HEK293 (cell line): ENCODE data around the gene CDS1.

ENCODE experiments used
- CTCF ChIA-PET: fragments of 350-600 bp; formaldehyde crosslinking; extraction: SDS; loops from one replicate; lab custom pipeline; 2021; ENCODE audit warnings: antibody characterized with exemption; lab: Yijun Ruan, JAX
- POLR2A ChIA-PET: fragments of 300-600 bp; formaldehyde crosslinking; extraction: SDS; loops from one replicate; lab custom pipeline; 2020; ENCODE audit warnings: antibody characterized with exemption, inconsistent platforms; lab: Yijun Ruan, JAX
- H3K27ac ChIP-seq: fragments of 200-500 bp; sonication (Bioruptor generic); 2 replicates; pipeline ENCODE4 v1.5.1; 2014; ENCODE audit warnings: low read depth, low read length, control low read depth, inconsistent platforms; ENCODE audit errors: extremely low read depth
- H3K36me3 ChIP-seq, 2 experiments: fragments of 200-500 bp in 1 of 2; sonication (Bioruptor generic) in 1 of 2; 1 replicate in 1 of 2; 2 replicates in 1 of 2; pipeline ENCODE4 v1.5.1; 2014 to 2017; ENCODE audit warnings: inconsistent platforms in 2 of 2, low read length in 2 of 2; ENCODE audit not compliant: control insufficient read depth in 2 of 2, insufficient read depth in 1 of 2
- H3K4me1 ChIP-seq: fragments of 200-500 bp; sonication (Bioruptor generic); 2 replicates; pipeline ENCODE4 v1.5.1; 2014; ENCODE audit warnings: mild to moderate bottlenecking, low read length, inconsistent platforms; ENCODE audit not compliant: control insufficient read depth, insufficient read depth
- H3K4me3 ChIP-seq: 2 replicates; pipeline ENCODE4 v1.5.1; 2011; ENCODE audit warnings: low read depth, mild to moderate bottlenecking, control low read depth, low read length, moderate library complexity
- H3K9me3 ChIP-seq: fragments of 200-500 bp; sonication (Bioruptor generic); 2 replicates; pipeline ENCODE4 v1.5.1; 2014; ENCODE audit warnings: low read depth, low read length, inconsistent platforms; ENCODE audit not compliant: control insufficient read depth, insufficient read depth
- AEBP2 ChIP-seq: fragments of 450-650 bp; formaldehyde crosslinking; IDR thresholded peaks from 2 replicates; pipeline ENCODE4 v1.5.1; 2016; ENCODE audit warnings: missing biosample characterization, missing genetic modification characterization, borderline replicate concordance
- GLI2 ChIP-seq: fragments of 450-650 bp; formaldehyde crosslinking; IDR thresholded peaks from 2 replicates; pipeline ENCODE4; 2017; ENCODE audit warnings: missing biosample characterization, missing genetic modification characterization, low read depth, borderline replicate concordance
- GLIS2 ChIP-seq: fragments of 450-650 bp; formaldehyde crosslinking; IDR thresholded peaks from 2 replicates; pipeline ENCODE4 v1.5.1; 2016; ENCODE audit warnings: missing biosample characterization, missing genetic modification characterization
- IKZF3 ChIP-seq: fragments of 450-650 bp; IDR thresholded peaks from 2 replicates; pipeline ENCODE4 v1.5.0; 2018; ENCODE audit warnings: missing biosample characterization, mild to moderate bottlenecking, missing genetic modification characterization, moderate library complexity
- KLF10 ChIP-seq: fragments of 450-650 bp; IDR thresholded peaks from 2 replicates; pipeline ENCODE4 v1.5.1; 2018; ENCODE audit warnings: missing biosample characterization, mild to moderate bottlenecking, missing genetic modification characterization
- KLF17 ChIP-seq: fragments of 450-650 bp; formaldehyde crosslinking; IDR thresholded peaks from 2 replicates; pipeline ENCODE4 v1.5.1; 2016; ENCODE audit warnings: missing biosample characterization, missing genetic modification characterization
- KLF9 ChIP-seq: fragments of 450-650 bp; formaldehyde crosslinking; IDR thresholded peaks from 2 replicates; pipeline ENCODE4 v1.5.1; 2016; ENCODE audit warnings: missing biosample characterization, missing genetic modification characterization, low read depth
- MEIS1 ChIP-seq: sonication (generic); formaldehyde crosslinking; IDR thresholded peaks from 2 replicates; pipeline ENCODE4 v1.8.1; 2022; ENCODE audit warnings: missing genetic modification reagents, mild to moderate bottlenecking, borderline replicate concordance
- PRDM1 ChIP-seq: fragments of 450-650 bp; formaldehyde crosslinking; IDR thresholded peaks from 2 replicates; pipeline ENCODE4; 2016; ENCODE audit warnings: missing biosample characterization, missing genetic modification characterization
- REPIN1 ChIP-seq: fragments of 450-650 bp; formaldehyde crosslinking; IDR thresholded peaks from 2 replicates; pipeline ENCODE4 v1.5.1; 2017; ENCODE audit warnings: missing biosample characterization, missing genetic modification characterization, low read depth
- SP3 ChIP-seq: fragments of 450-650 bp; formaldehyde crosslinking; IDR thresholded peaks from 2 replicates; pipeline ENCODE4 v1.5.1; 2016; ENCODE audit warnings: missing biosample characterization, missing genetic modification characterization
- SP7 ChIP-seq: fragments of 450-650 bp; formaldehyde crosslinking; IDR thresholded peaks from 2 replicates; pipeline ENCODE4 v1.5.1; 2016; ENCODE audit warnings: missing biosample characterization, missing genetic modification characterization
- TRIM28 ChIP-seq: IDR thresholded peaks from 2 replicates; pipeline ENCODE4 v1.6.1; 2011; ENCODE audit warnings: low read length, control low read depth, borderline replicate concordance
- YY2 ChIP-seq: fragments of 450-650 bp; formaldehyde crosslinking; IDR thresholded peaks from 2 replicates; pipeline ENCODE4 v1.5.1; 2016; ENCODE audit warnings: missing biosample characterization, missing genetic modification characterization
- ZBTB17 ChIP-seq: fragments of 450-650 bp; formaldehyde crosslinking; IDR thresholded peaks from 2 replicates; pipeline ENCODE4 v1.5.1; 2016; ENCODE audit warnings: missing biosample characterization, missing genetic modification characterization
- ZNF121 ChIP-seq: fragments of 450-650 bp; formaldehyde crosslinking; IDR thresholded peaks from 2 replicates; pipeline ENCODE4 v1.5.1; 2016; ENCODE audit warnings: missing biosample characterization, missing genetic modification characterization
- ZNF324 ChIP-seq: fragments of 450-650 bp; formaldehyde crosslinking; IDR thresholded peaks from 2 replicates; pipeline ENCODE4 v1.5.1; 2016; ENCODE audit warnings: missing biosample characterization, missing genetic modification characterization
- ZNF335 ChIP-seq: fragments of 450-650 bp; formaldehyde crosslinking; conservative IDR thresholded peaks from 2 replicates; pipeline ENCODE4 v1.5.1; 2016; ENCODE audit warnings: missing biosample characterization, missing genetic modification characterization
- ZNF341 ChIP-seq: fragments of 450-650 bp; formaldehyde crosslinking; IDR thresholded peaks from 2 replicates; pipeline ENCODE4; 2016; ENCODE audit warnings: low read depth, missing biosample characterization, missing genetic modification characterization
- ZNF366 ChIP-seq: fragments of 450-650 bp; formaldehyde crosslinking; conservative IDR thresholded peaks from 2 replicates; pipeline ENCODE4 v1.5.1; 2016; ENCODE audit warnings: missing biosample characterization, missing genetic modification characterization
- ZNF37A ChIP-seq: fragments of 450-650 bp; IDR thresholded peaks from 2 replicates; pipeline ENCODE4 v1.5.1; 2018; ENCODE audit warnings: missing biosample characterization, missing genetic modification characterization
- ZNF423 ChIP-seq: fragments of 450-650 bp; formaldehyde crosslinking; IDR thresholded peaks from 2 replicates; pipeline ENCODE4 v1.5.1; 2016; ENCODE audit warnings: missing biosample characterization, missing genetic modification characterization
- ZNF501 ChIP-seq: fragments of 450-650 bp; formaldehyde crosslinking; IDR thresholded peaks from 2 replicates; pipeline ENCODE4 v1.5.1; 2016; ENCODE audit warnings: missing biosample characterization, missing genetic modification characterization
- ZNF548 ChIP-seq: fragments of 450-650 bp; formaldehyde crosslinking; IDR thresholded peaks from 2 replicates; pipeline ENCODE4 v1.5.1; 2016; ENCODE audit warnings: missing biosample characterization, missing genetic modification characterization
- ZNF549 ChIP-seq: fragments of 450-650 bp; IDR thresholded peaks from 2 replicates; pipeline ENCODE4 v1.5.1; 2018; ENCODE audit warnings: missing biosample characterization, missing genetic modification characterization, mild to moderate bottlenecking, inconsistent platforms, moderate library complexity
- ZNF558 ChIP-seq: fragments of 450-650 bp; formaldehyde crosslinking; IDR thresholded peaks from 2 replicates; pipeline ENCODE4 v1.5.1; 2016; ENCODE audit warnings: missing biosample characterization, missing genetic modification characterization
- ZNF600 ChIP-seq: fragments of 450-650 bp; formaldehyde crosslinking; IDR thresholded peaks from 2 replicates; pipeline ENCODE4 v1.5.1; 2016; ENCODE audit warnings: missing biosample characterization, missing genetic modification characterization
- ZNF624 ChIP-seq: fragments of 450-650 bp; formaldehyde crosslinking; IDR thresholded peaks from 2 replicates; pipeline ENCODE4 v1.5.1; 2017; ENCODE audit warnings: missing biosample characterization, missing genetic modification characterization
- ZNF626 ChIP-seq: fragments of 450-650 bp; sonication (Bioruptor Pico); formaldehyde crosslinking; IDR thresholded peaks from 2 replicates; pipeline ENCODE4 v1.5.1; 2018; ENCODE audit warnings: missing biosample characterization, missing genetic modification characterization, inconsistent platforms
- ZNF658 ChIP-seq: fragments of 450-650 bp; formaldehyde crosslinking; IDR thresholded peaks from 2 replicates; pipeline ENCODE4; 2016; ENCODE audit warnings: missing biosample characterization, missing genetic modification characterization
- ZNF785 ChIP-seq: fragments of 450-650 bp; formaldehyde crosslinking; IDR thresholded peaks from 2 replicates; pipeline ENCODE4 v1.5.1; 2016; ENCODE audit warnings: missing biosample characterization, missing genetic modification characterization
- ZSCAN18 ChIP-seq: fragments of 450-650 bp; formaldehyde crosslinking; IDR thresholded peaks from 2 replicates; pipeline ENCODE4 v1.5.1; 2016; ENCODE audit warnings: missing biosample characterization, missing genetic modification characterization
- ZSCAN30 ChIP-seq: fragments of 450-650 bp; IDR thresholded peaks from 2 replicates; pipeline ENCODE4 v1.5.1; 2018; ENCODE audit warnings: missing biosample characterization, mild to moderate bottlenecking, missing genetic modification characterization, moderate library complexity
- TF ChIP-seq, protein P1 (sequence below): fragments of 450-650 bp; formaldehyde crosslinking; IDR thresholded peaks from 2 replicates; pipeline ENCODE4 v1.5.1; 2016; ENCODE audit warnings: missing biosample characterization, missing genetic modification characterization

Gene CDS1

GRCh38 chr4:84596826-84597225, 13.9 kb downstream of the CDS1 start:
- Histone ChIP-seq H3K27ac (peak overlapping the region; percentile 9; the same call in 1 of the 2 replicates), H3K4me3 (no peak overlapping the region), H3K9me3 (no peaks in the 10 kb centered on the region), H3K4me1 (no peaks in the 10 kb centered on the region), H3K36me3 (no peaks in the 10 kb centered on the region)
- CTCF ChIA-PET, result interaction anchor here (0.6 to 1.4 kb wide), 3 partner anchors 12 to 18 kb away, joined by 3 read pairs; no protein-coding TSS in a partner anchor
- POLR2A ChIA-PET, result interaction anchor here (1.3 kb wide), 2 partner anchors 13 to 14 kb away, joined by 4 to 5 read pairs; partner anchors contain the start of gene CDS1
- TF ChIP-seq GLIS2, result no peak
- peak; percentile 27; the same call in 1 of the 2 replicates for TF ChIP-seq TRIM28
- no peak for TF ChIP-seq ZNF37A
- no peak for TF ChIP-seq MEIS1 (CRISPR knock-in tag)
- no peak for TF ChIP-seq ZSCAN18 (tag by site-specific recombination)
- peak; percentile 50; the same call in 1 of the 2 replicates for TF ChIP-seq ZNF366
- no peak for TF ChIP-seq ZNF549 (tag by site-specific recombination)
- TF ChIP-seq ZNF324 (tag by site-specific recombination), result no peak
- TF ChIP-seq ZNF626 (tag by site-specific recombination), result no peak
- TF ChIP-seq SP3 (tag by site-specific recombination), result no peak; the same call in 1 of the 2 replicates
- TF ChIP-seq KLF10 (tag by site-specific recombination), result peak; percentile 42; the same call in 1 of the 2 replicates
- TF ChIP-seq ZNF501 (tag by site-specific recombination), result no peak
- TF ChIP-seq KLF17, result no peak
- TF ChIP-seq ZNF548, result no peak
- TF ChIP-seq KLF9, result peak; percentile 73
- TF ChIP-seq REPIN1 (tag by site-specific recombination), result no peak
- peak; percentile 14; the same call in 1 of the 2 replicates for TF ChIP-seq ZNF600 (tag by site-specific recombination)
- TF ChIP-seq IKZF3 (tag by site-specific recombination), result peak; percentile 81
- no peak for TF ChIP-seq ZNF558 (tag by site-specific recombination)
- TF ChIP-seq AEBP2 (tag by site-specific recombination), result no peak
- TF ChIP-seq ZNF423 (tag by site-specific recombination), result no peak
- TF ChIP-seq ZNF335 (tag by site-specific recombination), result 0 out of 2 replicates have a peak, but pooled peaks have one; percentile 20
- no peak for TF ChIP-seq ZNF624 (tag by site-specific recombination)
- TF ChIP-seq YY2 (tag by site-specific recombination), result no peak
- TF ChIP-seq GLI2 (tag by site-specific recombination), result no peak
- no peak for TF ChIP-seq ZNF341 (tag by site-specific recombination)
- TF ChIP-seq PRDM1 (tag by site-specific recombination), result peak; percentile 6; the same call in 1 of the 2 replicates
- TF ChIP-seq SP7 (tag by site-specific recombination), result no peak
- TF ChIP-seq ZSCAN30 (tag by site-specific recombination), result no peak
- TF ChIP-seq ZNF658, result no peak
- TF ChIP-seq ZBTB17 (tag by site-specific recombination), result peak; percentile 51
- TF ChIP-seq, protein P1, sequence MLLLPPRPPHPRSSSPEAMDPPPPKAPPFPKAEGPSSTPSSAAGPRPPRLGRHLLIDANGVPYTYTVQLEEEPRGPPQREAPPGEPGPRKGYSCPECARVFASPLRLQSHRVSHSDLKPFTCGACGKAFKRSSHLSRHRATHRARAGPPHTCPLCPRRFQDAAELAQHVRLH, result peak; percentile 92
- TF ChIP-seq ZNF121, result no peak
- TF ChIP-seq ZNF785 (tag by site-specific recombination), result no peak
